ENCODE data around the gene LIG1. TPM values are rescaled to one million over a fixed set of nuclear protein-coding genes. Genes with fewer than 3 reads are reported as not detected.
A peak's percentile ranks its signal among the peaks of the same experiment; 100 is the strongest.

The LIG1 gene
- total RNA-seq, result 10 to 100 TPM in 2 of 3 donors, 1 to 10 TPM in 1; 6.1 to 31.8 (median 14.1) TPM

- intact Hi-C loops (cut with DNase I; ENCODE audit: low total_unique reads), result no loop called here
- Histone ChIP-seq H3K4me3 (peak within 1 kb of the TSS; percentile 59 to 89 (median 81)), H3K4me1 (peaks cover 0 to 6% of the 10 kb centered on the region in 2 donors), H3K27me3 (no peaks in the 10 kb centered on the region), H3K27ac (peak within 1 kb of the TSS; percentile 93 to 94), H3K36me3 (no peaks in the 10 kb centered on the region), H3K9me3 (no peaks in the 10 kb centered on the region)
- TF ChIP-seq, protein P1, sequence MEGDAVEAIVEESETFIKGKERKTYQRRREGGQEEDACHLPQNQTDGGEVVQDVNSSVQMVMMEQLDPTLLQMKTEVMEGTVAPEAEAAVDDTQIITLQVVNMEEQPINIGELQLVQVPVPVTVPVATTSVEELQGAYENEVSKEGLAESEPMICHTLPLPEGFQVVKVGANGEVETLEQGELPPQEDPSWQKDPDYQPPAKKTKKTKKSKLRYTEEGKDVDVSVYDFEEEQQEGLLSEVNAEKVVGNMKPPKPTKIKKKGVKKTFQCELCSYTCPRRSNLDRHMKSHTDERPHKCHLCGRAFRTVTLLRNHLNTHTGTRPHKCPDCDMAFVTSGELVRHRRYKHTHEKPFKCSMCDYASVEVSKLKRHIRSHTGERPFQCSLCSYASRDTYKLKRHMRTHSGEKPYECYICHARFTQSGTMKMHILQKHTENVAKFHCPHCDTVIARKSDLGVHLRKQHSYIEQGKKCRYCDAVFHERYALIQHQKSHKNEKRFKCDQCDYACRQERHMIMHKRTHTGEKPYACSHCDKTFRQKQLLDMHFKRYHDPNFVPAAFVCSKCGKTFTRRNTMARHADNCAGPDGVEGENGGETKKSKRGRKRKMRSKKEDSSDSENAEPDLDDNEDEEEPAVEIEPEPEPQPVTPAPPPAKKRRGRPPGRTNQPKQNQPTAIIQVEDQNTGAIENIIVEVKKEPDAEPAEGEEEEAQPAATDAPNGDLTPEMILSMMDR (IDR thresholded peaks at IDR 0.05), result no peak
- TF ChIP-seq POLR2AphosphoS5 (IDR thresholded peaks at IDR 0.05), result peak; percentile 62 to 79 (median 68)
- peak; percentile 88 to 89 for DNase-seq (ENCODE audit: low spot score in 2 of 2)
Measured at GRCh38 chr19:48169939-48170803, at the start of gene LIG1, which contains the start of gene ZSWIM9. TSS of gene LIG1 (minus strand) at chr19:48170344. CDS start at chr19:48165566, 4,778 bp downstream. TSS of gene ZSWIM9 (plus strand) at chr19:48170680. CDS start at chr19:48171803, 1,123 bp downstream.

DNA sequence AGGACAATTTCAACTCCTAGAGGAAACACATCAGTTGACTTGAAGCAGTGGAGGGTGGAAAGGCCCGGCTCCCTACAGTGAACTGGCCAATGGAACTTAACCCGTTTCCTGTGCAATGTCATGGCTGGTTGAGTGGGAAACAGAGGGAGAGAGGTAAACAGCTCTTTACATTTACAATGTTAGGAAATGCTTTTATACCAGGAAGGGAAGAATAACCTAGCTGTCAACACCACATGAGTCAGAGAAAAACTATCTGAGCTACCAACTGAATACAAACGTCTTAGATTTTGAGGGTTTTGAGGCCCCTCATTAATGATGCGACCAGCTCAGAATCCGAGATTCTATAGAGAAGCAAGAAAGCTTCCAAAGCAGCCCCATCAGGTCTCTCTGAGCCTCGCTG, 48.9 kb upstream of the LIG1 start:
- no peaks in the 10 kb centered on the region for H3K4me1 ChIP-seq
- DNase-seq (ENCODE audit: low spot score in 2 of 2), result no peak
- no peaks in the 10 kb centered on the region for H3K36me3 ChIP-seq
- no peaks in the 10 kb centered on the region for H3K27me3 ChIP-seq
- intact Hi-C loops (cut with DNase I; ENCODE audit: low total_unique reads), result no loop called here
- no peaks in the 10 kb centered on the region for H3K9me3 ChIP-seq
- no peak overlapping the region for H3K27ac ChIP-seq
- no peak overlapping the region for H3K4me3 ChIP-seq
- TF ChIP-seq, protein P1 (IDR thresholded peaks at IDR 0.05), result no peak
- TF ChIP-seq POLR2AphosphoS5 (IDR thresholded peaks at IDR 0.05) (no peak), POLR2A (IDR thresholded peaks at IDR 0.05) (no peak)

DNA sequence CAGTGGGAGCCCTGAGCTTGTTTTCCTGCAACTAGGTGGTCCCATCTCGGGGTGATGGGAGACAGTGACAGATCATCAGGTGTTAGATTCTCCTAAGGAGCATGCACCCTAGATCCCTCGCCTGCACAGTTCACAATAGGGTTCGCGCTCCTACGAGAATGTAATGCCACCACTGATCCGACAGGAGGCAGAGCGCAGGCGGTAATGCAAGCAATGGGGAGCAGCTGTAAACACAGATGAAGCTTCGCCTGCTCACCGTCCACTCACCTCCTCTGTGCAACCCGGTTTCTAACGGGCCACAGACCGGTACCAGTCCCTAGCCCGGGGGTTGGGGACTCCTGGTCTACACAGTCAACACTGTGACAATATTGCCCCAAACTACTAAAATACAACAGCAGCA, 46.8 kb upstream of the LIG1 start:
- DNase-seq (ENCODE audit: low spot score in 2 of 2), result no peak
- Histone ChIP-seq H3K4me3 (no peak overlapping the region), H3K9me3 (no peaks in the 10 kb centered on the region), H3K4me1 (no peaks in the 10 kb centered on the region), H3K27ac (no peak overlapping the region), H3K36me3 (no peaks in the 10 kb centered on the region), H3K27me3 (no peaks in the 10 kb centered on the region)
- TF ChIP-seq POLR2A (IDR thresholded peaks at IDR 0.05), result no peak
- TF ChIP-seq POLR2AphosphoS5 (IDR thresholded peaks at IDR 0.05), result no peak
- TF ChIP-seq, protein P1 (IDR thresholded peaks at IDR 0.05), result no peak
- intact Hi-C loops (cut with DNase I; ENCODE audit: low total_unique reads), result no loop called here

GRCh38 chr19:48213959-48214358, 43.8 kb upstream of the LIG1 start:
- H3K9me3 ChIP-seq, result no peaks in the 10 kb centered on the region
- DNase-seq (ENCODE audit: low spot score in 2 of 2), result no peak
- intact Hi-C loops (cut with DNase I; ENCODE audit: low total_unique reads), result no loop called here
- no peaks in the 10 kb centered on the region for H3K27me3 ChIP-seq
- H3K4me3 ChIP-seq, result no peak overlapping the region
- no peak overlapping the region for H3K27ac ChIP-seq
- H3K36me3 ChIP-seq, result no peaks in the 10 kb centered on the region
- TF ChIP-seq, protein P1 (IDR thresholded peaks at IDR 0.05), result no peak
- TF ChIP-seq POLR2A (IDR thresholded peaks at IDR 0.05) (no peak), POLR2AphosphoS5 (IDR thresholded peaks at IDR 0.05) (no peak)
- H3K4me1 ChIP-seq, result no peaks in the 10 kb centered on the region

DNA sequence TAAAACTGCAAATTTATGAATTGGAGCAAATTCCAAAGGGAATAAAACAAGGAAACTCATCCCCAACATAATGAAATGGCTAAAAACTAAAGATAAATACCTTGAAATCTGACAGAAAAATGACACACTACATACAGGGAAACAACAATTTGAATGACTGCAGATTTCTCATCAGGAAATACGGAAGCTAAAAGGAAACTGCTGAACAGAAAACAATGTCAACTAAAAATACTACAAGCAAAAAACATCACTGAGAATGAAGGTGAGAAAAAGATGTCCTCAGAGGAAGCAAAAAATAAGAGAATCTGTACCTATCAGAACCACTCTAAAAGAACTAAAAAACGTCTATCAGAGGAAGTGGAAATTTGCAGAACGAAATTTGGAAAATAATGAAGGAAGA, 39.9 kb upstream of the LIG1 start:
- TF ChIP-seq POLR2AphosphoS5 (IDR thresholded peaks at IDR 0.05), result no peak
- no peak for TF ChIP-seq POLR2A (IDR thresholded peaks at IDR 0.05)
- TF ChIP-seq, protein P1 (IDR thresholded peaks at IDR 0.05), result no peak
- Histone ChIP-seq H3K4me1 (no peaks in the 10 kb centered on the region), H3K36me3 (no peaks in the 10 kb centered on the region), H3K27ac (no peak overlapping the region), H3K9me3 (no peaks in the 10 kb centered on the region), H3K27me3 (no peaks in the 10 kb centered on the region), H3K4me3 (no peak overlapping the region)
- DNase-seq (ENCODE audit: low spot score in 2 of 2), result no peak
- intact Hi-C loops (cut with DNase I; ENCODE audit: low total_unique reads), result no loop called here
